Osteocyte (in vitro differentiated cells): ENCODE measurements around the gene PAPOLB. TPM values are rescaled to one million over a fixed set of nuclear protein-coding genes. Genes with fewer than 3 reads are reported as not detected.

Experiments used
- DNase-seq: peaks from one replicate; pipeline ENCODE4 v3.0.0; 2021; ENCODE audit warnings: mixed read lengths; ENCODE audit not compliant: unreplicated experiment; ENCODE audit errors: extremely low spot score
- H3K27ac Mint-ChIP-seq: one replicate; pipeline ENCODE4 v1.8.0; 2021; ENCODE audit warnings: mild to moderate bottlenecking, mixed read lengths; ENCODE audit not compliant: unreplicated experiment
- H3K27me3 Mint-ChIP-seq: one replicate; pipeline ENCODE4 v1.8.0; 2021; ENCODE audit warnings: mixed read lengths; ENCODE audit not compliant: unreplicated experiment
- H3K36me3 Mint-ChIP-seq: one replicate; pipeline ENCODE4 v1.8.0; 2021; ENCODE audit warnings: mixed read lengths; ENCODE audit not compliant: unreplicated experiment
- H3K4me1 Mint-ChIP-seq: one replicate; pipeline ENCODE4 v1.8.0; 2021; ENCODE audit warnings: mixed read lengths; ENCODE audit not compliant: unreplicated experiment
- H3K4me3 Mint-ChIP-seq: one replicate; pipeline ENCODE4 v1.8.0; 2021; ENCODE audit warnings: mild to moderate bottlenecking, moderate library complexity, mixed read lengths; ENCODE audit not compliant: unreplicated experiment
- H3K9me3 Mint-ChIP-seq: one replicate; pipeline ENCODE4 v1.8.0; 2021; ENCODE audit warnings: mixed read lengths; ENCODE audit not compliant: unreplicated experiment
- CTCF ChIP-seq: fragments of 200-600 bp; sonication (generic); IDR thresholded peaks from 2 replicates; pipeline ENCODE4 v1.5.0; 2021; ENCODE audit warnings: antibody characterized with exemption, mild to moderate bottlenecking, moderate library complexity
- total RNA-seq: library from RNA; stranded (reverse); gene quantifications from 2 replicates; pipeline ENCODE4 v1.2.1, GENCODE V29; 2021

PAPOLB gene
- total RNA-seq, 1 donor from 2014 or later: 0.13 TPM

GRCh38 chr7:4883033-4883371, 21.2 kb upstream of the PAPOLB start:
- TF ChIP-seq CTCF: no peak
- Mint-ChIP-seq H3K27me3 (peaks cover 5% of the 10 kb centered on the region), H3K4me3 (peak overlapping the region; percentile 79), H3K36me3 (no peaks in the 10 kb centered on the region), H3K9me3 (no peaks in the 10 kb centered on the region), H3K4me1 (peaks cover 17% of the 10 kb centered on the region), H3K27ac (peak overlapping the region; percentile 96)
- no peak for DNase-seq

DNA sequence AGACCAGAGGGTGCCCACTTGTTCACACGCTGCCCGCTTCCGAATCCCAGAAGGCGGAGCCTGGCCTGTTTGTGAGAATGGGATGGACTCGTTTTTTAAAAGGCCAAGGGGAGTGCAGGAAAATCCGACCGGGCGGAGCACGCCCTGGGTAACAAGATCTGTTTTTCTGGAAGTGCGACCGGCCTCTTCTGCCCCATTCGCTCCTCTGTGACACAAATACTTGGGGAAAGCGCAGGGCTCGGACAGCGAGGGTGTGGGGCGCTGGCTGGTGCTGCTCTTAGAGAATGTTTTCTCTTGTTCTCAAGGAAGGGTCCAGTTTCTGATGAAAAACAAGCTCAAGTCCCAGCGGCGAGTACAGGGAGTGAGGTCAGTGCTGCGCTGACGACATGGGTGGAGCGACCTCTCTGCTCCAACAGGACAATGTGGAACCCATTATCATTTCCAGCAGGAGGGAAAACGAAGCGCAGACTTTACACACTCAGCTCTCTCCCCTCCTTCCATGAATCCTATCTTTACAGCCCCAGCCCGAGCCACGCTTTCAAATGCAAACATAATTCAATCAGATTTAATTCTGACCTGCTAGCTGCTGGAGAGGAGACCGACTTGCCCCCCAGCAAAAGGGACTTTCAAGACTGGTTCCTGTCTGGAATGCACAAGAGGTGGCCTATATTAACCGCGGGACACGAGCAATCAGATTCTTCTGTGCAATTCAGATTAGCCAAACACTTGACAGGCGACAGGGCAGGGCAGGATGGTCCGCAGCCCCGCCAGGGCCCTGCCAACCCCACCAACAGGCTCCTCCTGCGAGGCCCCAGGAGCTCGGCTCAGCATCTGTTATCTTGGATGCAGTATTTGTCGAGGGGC, 20.6 kb upstream of the PAPOLB start:
- Mint-ChIP-seq H3K4me1 (peaks cover 17% of the 10 kb centered on the region), H3K4me3 (peak overlapping the region; percentile 79), H3K27ac (peak overlapping the region; percentile 96), H3K9me3 (no peaks in the 10 kb centered on the region), H3K36me3 (peaks cover 2% of the 10 kb centered on the region), H3K27me3 (peaks cover 3% of the 10 kb centered on the region)
- DNase-seq: no peak
- TF ChIP-seq CTCF: no peak

DNA sequence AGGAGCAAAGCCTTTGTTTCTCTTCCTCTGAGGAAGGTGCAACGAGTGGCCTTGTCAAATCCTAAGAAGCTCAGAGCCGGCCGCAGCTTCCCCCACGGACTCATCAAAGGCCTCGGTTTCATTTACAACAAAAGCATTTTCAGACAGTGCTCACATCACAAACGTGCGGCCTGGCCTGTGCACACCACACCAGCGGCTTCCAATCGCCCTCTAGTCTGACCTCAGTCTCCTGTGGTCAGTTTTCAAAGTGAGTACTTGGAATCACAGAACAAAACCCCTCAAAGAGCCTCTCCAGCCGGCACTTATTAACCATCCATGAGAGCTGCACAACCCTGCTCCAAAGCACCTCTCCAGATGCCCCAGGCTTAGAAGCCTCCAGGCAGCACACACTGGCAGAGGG, 18.4 kb upstream of the PAPOLB start:
- Mint-ChIP-seq H3K27ac (no peak overlapping the region), H3K9me3 (no peaks in the 10 kb centered on the region), H3K4me3 (no peak overlapping the region), H3K36me3 (peaks cover 3% of the 10 kb centered on the region), H3K4me1 (peaks cover 17% of the 10 kb centered on the region), H3K27me3 (no peaks in the 10 kb centered on the region)
- DNase-seq: no peak
- TF ChIP-seq CTCF: no peak

DNA sequence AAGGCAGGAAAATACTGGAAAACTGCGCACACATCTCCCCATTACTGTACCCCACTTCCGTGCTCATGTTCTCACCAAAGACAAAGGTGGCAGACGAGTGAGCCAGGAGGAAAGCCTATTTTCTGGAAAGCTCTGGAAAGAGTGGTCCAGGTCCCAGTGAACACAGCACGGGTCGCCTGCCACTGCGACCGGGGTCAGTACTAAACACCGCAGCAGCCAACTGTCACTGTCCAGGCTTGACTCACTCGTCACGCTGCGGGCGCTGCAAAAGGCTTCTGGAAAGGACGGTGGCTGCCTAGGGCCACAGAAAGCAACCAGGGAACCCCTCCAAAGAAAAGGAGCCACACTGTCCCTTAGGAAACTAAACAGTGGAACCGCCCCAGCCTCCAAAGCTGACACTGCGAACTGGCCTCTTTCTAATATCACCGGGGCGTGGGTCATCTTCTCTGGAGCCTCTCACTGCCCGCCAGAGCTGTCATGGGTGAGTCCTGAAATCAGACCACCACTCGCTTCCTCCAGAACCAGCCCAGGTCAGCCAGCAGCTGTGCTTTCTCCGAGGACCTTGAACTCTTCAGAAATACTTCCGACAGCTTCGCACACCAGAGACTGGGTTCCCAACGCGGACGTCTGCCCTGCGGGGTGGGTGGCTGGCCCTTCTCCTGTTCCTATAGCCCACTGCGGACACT, 17.7 kb upstream of the PAPOLB start:
- no peak for DNase-seq
- Mint-ChIP-seq H3K4me3 (no peak overlapping the region), H3K36me3 (peaks cover 3% of the 10 kb centered on the region), H3K27me3 (no peaks in the 10 kb centered on the region), H3K27ac (no peak overlapping the region), H3K4me1 (peaks cover 17% of the 10 kb centered on the region), H3K9me3 (no peaks in the 10 kb centered on the region)
- no peak for TF ChIP-seq CTCF
